Limb (tissue), 2 donors: ENCODE data around the gene CWC22.
"Not testable (repeated sequence)": the region's sequence is repeated elsewhere in the genome, so short reads cannot be mapped to it uniquely, and the experiment has no call there.

Experiments used
- DNase-seq, 2 donors: peaks; one replicate each; pipeline ENCODE4 v3.0.0-alpha.2; 2016; ENCODE audit errors: extremely low spot score in 2 of 2

The CWC22 gene

GRCh38 chr2:179952658-179953057 is 54.4 kb downstream of the CWC22 start:
- DNase-seq, result no peak

DNA sequence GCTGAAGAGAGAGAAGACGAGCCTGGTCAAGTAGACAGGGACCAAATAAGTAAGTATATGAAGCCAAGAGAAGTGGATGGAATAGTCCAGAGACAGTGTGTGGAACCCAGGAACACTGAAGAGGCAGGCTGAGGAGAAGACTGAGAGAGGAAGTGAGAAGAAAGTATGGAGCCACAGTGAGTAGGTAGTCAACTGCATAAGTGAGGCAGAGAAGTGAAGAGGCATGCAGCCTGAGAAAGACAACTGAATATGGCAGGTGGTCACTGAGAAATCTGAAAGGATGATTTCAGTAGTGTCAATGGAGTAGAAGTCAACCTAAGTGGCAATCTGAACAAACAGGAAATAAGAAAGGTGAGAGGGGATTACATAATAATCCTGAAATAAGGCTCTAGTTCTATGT is 55.4 kb downstream of the CWC22 start:
- no peak for DNase-seq

GRCh38 chr2:179950391-179950790 is 56.7 kb downstream of the CWC22 start:
- DNase-seq, result no peak

DNA sequence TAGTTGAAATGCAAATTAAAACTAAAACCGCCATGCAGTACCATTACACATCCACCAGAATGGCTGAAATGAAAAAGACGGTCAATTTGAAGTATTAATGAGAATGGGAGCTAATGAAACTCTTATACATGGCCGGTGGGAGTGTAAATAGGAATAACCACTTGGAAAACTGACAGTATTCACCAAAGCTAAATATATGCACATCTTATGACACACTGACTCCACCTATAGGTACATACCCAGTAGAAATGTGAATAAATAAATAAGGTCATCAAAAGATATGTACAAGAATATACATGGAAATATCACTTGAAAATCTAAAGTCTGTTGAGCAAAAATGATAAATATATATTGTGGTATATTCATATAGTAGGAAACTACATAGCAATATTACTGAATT is 57.7 kb downstream of the CWC22 start:
- no peak for DNase-seq

DNA sequence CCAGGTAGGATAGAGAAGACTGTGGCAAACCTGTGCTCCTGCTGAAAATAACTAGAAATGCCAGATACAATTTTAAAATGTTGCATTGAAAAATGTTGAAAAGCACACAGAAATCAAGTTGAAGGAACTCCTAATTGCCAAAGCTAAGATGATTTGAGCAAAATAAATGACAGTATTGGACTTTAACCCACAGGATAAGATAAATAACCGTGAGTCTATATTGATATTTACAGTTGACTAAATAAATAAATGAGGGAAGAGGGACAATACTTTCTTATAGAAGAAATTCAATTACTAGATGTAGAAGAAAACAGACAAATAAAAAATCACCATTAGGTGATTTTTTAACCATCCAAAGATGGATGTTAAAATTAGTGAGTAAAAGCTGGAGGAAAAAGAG is 59.0 kb downstream of the CWC22 start:
- DNase-seq, result no peak

DNA sequence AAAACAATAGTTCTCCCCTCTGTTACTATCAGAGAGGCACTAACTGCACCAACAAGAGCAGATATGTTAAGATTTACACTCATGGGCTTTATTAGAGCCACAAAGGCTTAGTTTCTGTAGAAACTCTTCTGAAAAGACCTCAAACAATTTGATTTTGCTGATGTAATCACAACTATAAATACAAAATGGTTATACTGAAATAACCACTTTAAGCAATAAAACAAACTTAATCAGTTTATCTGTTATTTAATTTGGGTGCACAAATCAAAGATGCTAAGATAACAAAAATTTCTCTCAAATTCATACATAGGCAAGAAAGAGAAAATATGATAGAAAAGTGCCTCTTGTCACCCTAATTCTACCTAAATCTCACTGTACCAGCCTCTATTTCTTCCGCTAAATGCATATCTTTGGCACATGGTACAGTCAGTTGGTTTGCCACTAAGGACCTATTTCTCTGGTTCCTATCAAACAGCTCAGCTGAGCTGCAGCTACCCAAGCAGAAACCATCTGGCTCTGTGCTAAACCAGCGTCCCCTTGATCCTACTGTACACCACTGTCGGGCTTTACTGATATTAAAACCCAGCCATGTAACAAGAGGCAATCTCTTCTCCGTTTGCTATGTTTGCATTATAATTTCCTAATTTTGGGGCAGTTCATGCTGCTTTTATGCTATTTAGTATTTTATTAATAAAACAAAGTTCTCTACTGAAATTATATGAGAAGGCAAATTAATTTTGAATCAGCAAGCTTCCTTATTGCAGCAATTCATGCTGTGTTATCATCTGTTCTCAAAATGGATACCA is 60.1 kb downstream of the CWC22 start:
- no peak for DNase-seq

- no peak for DNase-seq
Observed at GRCh38 chr2:179946346-179946745, 60.8 kb downstream of the CWC22 start.

DNA sequence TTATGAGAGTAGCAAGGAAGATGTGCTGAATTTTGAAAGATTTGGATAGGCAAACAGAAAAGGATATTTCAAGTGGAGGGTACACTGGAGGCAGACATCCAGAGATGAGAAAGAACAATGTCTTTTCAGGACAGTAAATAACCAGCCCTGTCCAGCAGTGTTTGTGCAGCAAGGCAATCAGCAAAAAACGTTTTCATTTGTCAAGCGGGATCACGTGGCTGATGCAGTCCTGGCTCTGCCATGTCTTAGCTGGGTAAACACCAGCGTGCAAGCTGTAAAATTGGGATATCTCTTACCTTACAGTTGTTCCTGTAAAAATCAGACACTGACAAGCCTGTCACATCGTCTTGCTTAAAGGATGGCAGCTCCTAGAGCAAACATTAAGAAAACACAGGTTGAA is 67.8 kb downstream of the CWC22 start:
- DNase-seq, result no peak

- no peak for DNase-seq
Observed at GRCh38 chr2:179938026-179938425, 69.1 kb downstream of the CWC22 start.

GRCh38 chr2:179936654-179937053 is 70.4 kb downstream of the CWC22 start:
- no peak for DNase-seq

DNA sequence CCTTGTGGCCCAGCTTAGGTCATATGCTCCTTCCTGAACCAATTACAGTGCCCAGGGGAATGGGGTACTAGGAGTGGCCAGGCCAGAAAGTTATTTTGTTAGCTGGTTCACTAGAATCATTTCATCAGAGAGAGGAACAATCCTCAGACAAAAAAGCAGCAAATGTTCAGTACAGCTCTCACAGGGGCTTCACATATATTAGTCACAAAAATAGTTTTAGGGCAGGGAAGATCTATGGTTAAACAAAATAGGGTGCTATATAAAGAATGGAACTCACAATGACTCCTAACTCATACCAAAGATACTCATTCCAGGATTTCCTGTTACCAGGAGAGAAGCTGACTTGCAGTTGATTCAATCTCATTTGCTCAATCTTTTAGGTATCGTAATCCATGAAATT is 71.0 kb downstream of the CWC22 start:
- no peak for DNase-seq

GRCh38 chr2:179932786-179933185 is 74.3 kb downstream of the CWC22 start:
- DNase-seq, result no peak

DNA sequence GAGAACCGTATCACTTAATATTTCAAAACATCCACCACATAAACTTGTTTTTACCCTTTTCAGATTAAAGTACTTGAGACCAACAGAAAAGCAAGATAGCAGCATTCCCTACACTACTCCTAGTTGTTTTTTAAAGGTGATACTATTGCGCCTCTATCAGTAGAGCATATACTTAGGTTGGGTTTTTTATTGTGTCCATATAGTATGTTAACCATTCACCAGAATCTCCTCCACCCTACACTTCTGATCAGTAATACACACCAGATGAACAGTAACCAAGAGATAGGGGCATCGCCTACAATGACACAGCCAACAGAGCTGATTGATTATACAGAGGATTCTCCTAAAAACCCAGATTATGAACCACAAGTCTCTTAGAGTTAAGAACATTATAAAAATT is 75.6 kb downstream of the CWC22 start:
- no peak for DNase-seq

GRCh38 chr2:179929997-179930396 is 77.1 kb downstream of the CWC22 start:
- DNase-seq, result not testable (repeated sequence)

DNA sequence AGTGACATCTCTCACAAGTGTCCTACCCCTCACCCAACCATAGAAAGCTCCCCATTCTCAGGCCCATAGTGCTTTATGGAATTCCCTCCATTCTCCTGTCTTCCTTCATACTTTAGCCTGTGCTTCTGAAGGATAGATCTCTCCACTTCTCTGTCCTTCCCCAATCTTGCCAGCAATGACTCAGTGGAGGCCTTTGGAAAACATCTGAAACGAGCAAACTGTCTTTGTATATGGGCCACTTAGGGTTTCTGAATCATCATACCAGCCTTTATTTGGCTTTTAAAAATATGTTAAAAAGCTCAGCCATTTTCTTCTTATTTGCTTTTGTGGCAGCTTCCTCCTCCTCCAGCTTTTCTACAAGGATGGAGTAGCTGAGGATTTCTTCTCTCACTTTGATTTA is 80.1 kb downstream of the CWC22 start:
- DNase-seq, result no peak

DNA sequence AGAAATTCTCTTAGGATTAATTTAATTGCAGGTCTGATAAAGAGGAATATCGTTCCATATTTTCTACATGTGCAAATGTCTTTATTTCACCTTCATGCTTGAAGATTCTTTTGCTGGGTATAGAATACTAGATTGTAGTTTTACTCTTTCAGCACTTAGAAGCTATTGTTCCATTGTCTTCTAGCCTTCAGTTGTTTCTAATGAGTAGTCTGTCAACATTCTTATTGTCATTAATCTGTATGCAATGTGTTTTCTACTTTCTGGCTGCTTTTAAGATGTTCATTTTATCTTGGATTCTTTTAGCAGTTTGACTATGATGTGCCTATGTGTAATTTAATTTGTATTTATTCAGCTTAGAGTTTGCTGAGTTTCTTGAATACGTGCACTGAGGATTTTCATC is 81.4 kb downstream of the CWC22 start:
- DNase-seq, result no peak

- DNase-seq, result no peak
Observed at GRCh38 chr2:179917272-179917671, 89.8 kb downstream of the CWC22 start.

DNA sequence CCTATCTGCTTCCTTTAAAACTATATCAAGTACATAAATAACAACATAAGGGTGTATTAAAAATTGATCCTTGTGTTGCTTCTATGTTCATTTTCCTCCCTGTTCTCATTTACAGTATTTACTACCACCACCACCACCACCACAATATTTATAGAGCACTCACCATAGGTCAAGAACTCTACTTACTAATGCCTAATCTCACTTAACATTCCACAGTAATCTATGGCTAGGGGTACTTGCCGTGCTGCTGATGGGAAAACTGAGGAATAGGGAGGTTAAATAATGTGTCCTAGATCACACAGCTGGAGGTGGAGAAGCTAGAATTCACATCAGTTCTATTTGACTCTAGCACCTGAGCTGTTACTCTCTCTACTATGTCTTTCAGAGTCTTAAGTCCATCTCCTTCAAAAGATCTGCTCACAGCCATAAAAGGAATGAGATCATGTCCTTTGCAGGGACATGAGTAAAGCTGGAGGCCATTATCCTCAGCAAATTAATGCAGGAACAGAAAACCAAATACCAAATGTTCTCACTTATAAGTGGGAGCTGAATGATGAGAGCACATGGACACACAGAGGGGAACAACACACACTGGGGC is 91.6 kb downstream of the CWC22 start:
- DNase-seq, result no peak

GRCh38 chr2:179913809-179914208 is 93.3 kb downstream of the CWC22 start:
- no peak for DNase-seq

GRCh38 chr2:179911569-179911968 is 95.5 kb downstream of the CWC22 start:
- no peak for DNase-seq

DNA sequence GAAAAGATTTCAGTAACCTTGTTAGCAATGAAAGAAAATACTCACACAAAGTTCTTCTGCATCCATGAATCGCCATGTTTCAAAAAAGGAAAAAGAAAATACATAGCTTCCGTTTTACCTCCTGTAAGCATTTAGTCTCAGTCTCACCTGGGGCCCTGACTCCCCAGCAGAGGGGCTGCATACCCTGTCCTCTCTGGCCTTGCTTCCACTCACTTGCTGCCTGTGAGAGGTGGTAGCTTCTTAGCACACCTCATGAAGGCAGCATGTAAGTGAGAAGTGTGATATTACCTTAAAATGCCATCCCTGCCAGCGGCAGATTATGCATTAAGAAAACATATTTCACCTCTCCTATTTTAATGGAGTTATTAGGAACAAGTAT is 96.4 kb downstream of the CWC22 start:
- no peak for DNase-seq

- DNase-seq, result no peak
Observed at GRCh38 chr2:179909845-179910734, 97.0 kb downstream of the CWC22 start.
